Effector memory CD4-positive, alpha-beta T cell (primary cell): ENCODE measurements around the gene MEGF10.

Source experiments
- DNase-seq, 3 donors: peaks; one replicate each; pipeline ENCODE4 v3.0.0-alpha.2; 2020
- H3K27ac ChIP-seq: 2 replicates; pipeline ENCODE4 v1.7.0; 2013; ENCODE audit warnings: mild to moderate bottlenecking, low read length, moderate library complexity; ENCODE audit not compliant: insufficient read depth, poor library complexity, severe bottlenecking
- H3K27me3 ChIP-seq: replicated peaks from 2 replicates; pipeline ENCODE4 v1.7.0; 2013; ENCODE audit warnings: mild to moderate bottlenecking, low read length; ENCODE audit not compliant: insufficient read depth, control insufficient read depth, poor library complexity, severe bottlenecking
- H3K36me3 ChIP-seq: 2 replicates; pipeline ENCODE4 v1.7.0; 2013; ENCODE audit warnings: mild to moderate bottlenecking, low read length, moderate library complexity; ENCODE audit not compliant: control insufficient read depth, insufficient read depth
- H3K4me1 ChIP-seq: 2 replicates; pipeline ENCODE4 v1.7.0; 2013; ENCODE audit warnings: low read length, mild to moderate bottlenecking; ENCODE audit not compliant: control insufficient read depth, insufficient read depth, poor library complexity, severe bottlenecking
- H3K4me3 ChIP-seq: 2 replicates; pipeline ENCODE4 v1.7.0; 2013; ENCODE audit warnings: low read length, low read depth, mild to moderate bottlenecking; ENCODE audit not compliant: insufficient read depth, poor library complexity, severe bottlenecking
- H3K9me3 ChIP-seq: 2 replicates; pipeline ENCODE4 v1.7.0; 2013; ENCODE audit warnings: mild to moderate bottlenecking, low read length, moderate library complexity; ENCODE audit not compliant: control insufficient read depth

Gene MEGF10

DNA sequence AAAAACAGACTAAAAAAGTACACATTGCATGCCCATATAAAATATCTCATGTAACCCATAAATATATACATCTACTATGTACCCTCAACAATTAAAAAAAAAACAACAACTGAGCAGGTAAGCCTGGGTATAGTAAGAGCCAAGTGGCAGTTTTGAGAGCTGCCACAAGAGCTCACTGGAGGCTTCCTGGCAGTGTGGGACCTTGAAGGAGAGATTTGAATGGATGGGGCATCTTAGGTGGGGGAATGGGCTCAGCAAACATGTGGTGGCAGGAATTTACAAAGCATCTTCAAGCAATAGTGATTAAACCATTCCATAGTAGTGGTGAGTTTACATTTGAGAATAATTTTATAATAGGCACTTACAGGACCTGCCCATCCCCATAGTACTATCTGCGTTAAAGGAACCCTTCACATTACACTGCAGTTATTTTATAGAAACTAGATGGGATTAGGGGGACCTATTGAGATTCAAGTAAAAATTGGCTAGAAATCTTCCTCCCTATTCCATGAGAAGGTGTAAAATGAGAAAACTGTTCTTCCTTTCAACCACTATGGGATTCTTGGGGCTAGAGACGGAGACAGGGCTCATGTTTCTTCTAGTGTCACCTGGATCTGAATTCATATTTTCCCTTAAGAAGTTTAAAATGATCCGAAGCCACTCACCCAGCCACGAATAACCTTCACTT is 6.9 kb downstream of the MEGF10 start:
- Histone ChIP-seq H3K27me3 (peaks cover 2% of the 10 kb centered on the region), H3K4me3 (no peak overlapping the region), H3K9me3 (no peaks in the 10 kb centered on the region), H3K4me1 (no peaks in the 10 kb centered on the region), H3K27ac (no peak overlapping the region), H3K36me3 (no peaks in the 10 kb centered on the region)
- no peak for DNase-seq

DNA sequence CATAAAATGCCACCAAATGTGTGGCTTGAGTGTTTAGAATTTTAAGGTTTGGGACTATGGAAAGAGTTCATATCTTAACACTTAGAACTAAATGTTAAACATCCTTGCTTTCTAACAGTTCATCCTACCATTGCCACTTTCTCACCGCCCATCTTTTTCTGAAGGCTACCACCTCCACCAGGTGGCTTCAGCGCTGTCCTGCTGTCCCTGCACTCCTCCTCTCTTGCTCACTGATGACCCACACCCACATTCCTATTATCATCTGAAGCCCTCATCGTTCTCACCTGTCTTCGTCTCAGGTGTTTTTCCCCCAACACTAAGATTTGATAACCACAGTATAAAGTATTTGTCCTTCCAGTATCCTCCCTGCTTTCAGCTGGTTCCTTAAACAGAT is 7.4 kb downstream of the MEGF10 start:
- no peaks in the 10 kb centered on the region for H3K9me3 ChIP-seq
- no peak overlapping the region for H3K27ac ChIP-seq
- no peak for DNase-seq
- H3K27me3 ChIP-seq: peaks cover 2% of the 10 kb centered on the region
- H3K4me1 ChIP-seq: no peaks in the 10 kb centered on the region
- H3K4me3 ChIP-seq: no peak overlapping the region
- H3K36me3 ChIP-seq: no peaks in the 10 kb centered on the region

DNA sequence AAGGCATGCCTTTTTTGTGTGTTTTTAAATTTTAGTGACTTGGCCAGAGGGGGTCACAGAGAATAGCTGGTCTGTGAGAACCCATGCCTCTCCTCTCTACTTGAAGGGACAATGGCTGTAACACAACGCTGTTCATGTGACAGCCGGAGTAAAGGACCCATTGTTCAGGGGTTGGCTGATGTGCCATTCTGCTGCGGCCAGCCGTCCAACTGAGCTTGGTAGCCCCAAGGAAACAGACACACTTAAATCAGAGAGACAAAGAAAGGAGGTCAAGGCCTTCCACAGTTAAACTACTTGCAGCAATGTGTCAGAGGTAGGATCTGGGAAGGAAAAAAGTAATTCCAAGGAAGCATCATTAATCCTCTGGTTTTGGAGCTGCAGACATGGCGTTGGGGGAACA is 8.1 kb downstream of the MEGF10 start:
- H3K9me3 ChIP-seq: no peaks in the 10 kb centered on the region
- no peaks in the 10 kb centered on the region for H3K4me1 ChIP-seq
- peaks cover 2% of the 10 kb centered on the region for H3K27me3 ChIP-seq
- H3K27ac ChIP-seq: no peak overlapping the region
- no peak overlapping the region for H3K4me3 ChIP-seq
- DNase-seq: no peak
- H3K36me3 ChIP-seq: no peaks in the 10 kb centered on the region

DNA sequence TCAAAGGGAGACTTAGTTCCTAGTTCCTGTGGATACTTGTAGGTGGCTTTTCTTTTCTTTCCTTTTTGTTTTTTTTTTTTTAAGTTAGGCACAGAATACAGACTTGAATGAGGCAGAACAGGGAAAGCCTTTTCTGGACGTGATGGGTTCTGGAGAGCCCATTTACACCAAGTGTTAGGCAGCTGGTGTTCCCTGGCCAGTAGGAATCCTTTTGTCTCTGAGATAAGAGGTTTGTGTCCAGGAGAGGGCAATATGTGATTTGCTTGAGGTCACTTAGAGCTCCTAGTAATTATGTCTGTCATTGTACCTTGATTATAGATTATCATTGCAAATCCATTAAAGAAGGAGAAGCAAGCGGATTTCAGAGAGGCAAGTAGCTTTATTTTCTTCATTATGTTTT is 9.1 kb downstream of the MEGF10 start:
- Histone ChIP-seq H3K9me3 (no peaks in the 10 kb centered on the region), H3K36me3 (no peaks in the 10 kb centered on the region), H3K27ac (no peak overlapping the region), H3K4me1 (no peaks in the 10 kb centered on the region), H3K4me3 (no peak overlapping the region), H3K27me3 (peaks cover 2% of the 10 kb centered on the region)
- no peak for DNase-seq

DNA sequence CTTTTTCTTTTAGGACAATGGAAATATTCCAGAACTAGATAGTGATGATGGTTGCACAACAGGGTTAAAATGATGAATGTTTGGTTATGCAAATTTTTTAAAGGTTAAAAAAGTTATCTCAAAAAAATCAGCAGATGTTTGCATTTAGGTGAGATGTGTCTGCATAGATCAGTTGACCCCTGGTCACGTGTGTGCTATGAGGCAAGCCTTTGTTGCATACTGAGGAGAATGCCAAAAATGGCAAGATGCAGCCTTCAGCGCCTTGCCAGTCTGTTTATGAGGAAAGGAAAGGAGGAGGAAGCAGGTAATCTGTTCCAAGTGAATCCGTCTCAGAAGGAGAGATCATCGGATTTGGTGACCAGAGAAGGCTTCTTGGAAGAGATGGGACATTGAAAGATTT is 11.9 kb downstream of the MEGF10 start:
- Histone ChIP-seq H3K9me3 (no peaks in the 10 kb centered on the region), H3K27me3 (peaks cover 2% of the 10 kb centered on the region), H3K4me3 (no peak overlapping the region), H3K4me1 (no peaks in the 10 kb centered on the region), H3K27ac (no peak overlapping the region), H3K36me3 (no peaks in the 10 kb centered on the region)
- no peak for DNase-seq

DNA sequence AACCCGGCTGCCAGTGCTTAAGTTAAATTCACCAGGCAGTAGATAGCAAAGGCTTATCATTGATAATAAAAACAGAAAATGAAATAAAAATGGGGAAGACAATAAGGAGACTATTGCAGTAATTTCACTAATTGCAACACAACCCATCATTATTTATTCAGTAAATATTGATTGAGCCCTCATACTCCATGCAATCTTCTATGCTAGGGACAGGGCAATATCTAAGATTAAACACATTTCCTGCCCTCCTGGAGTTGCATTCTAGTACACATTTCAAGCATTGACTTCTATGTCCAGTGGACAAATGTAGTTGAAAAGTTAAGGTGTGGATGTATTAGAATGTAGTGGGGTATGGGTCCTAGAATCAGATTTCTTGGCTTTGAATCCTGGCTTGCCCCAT is 12.8 kb downstream of the MEGF10 start:
- Histone ChIP-seq H3K4me3 (no peak overlapping the region), H3K36me3 (no peaks in the 10 kb centered on the region), H3K4me1 (no peaks in the 10 kb centered on the region), H3K27me3 (no peaks in the 10 kb centered on the region), H3K27ac (no peak overlapping the region), H3K9me3 (no peaks in the 10 kb centered on the region)
- no peak for DNase-seq

DNA sequence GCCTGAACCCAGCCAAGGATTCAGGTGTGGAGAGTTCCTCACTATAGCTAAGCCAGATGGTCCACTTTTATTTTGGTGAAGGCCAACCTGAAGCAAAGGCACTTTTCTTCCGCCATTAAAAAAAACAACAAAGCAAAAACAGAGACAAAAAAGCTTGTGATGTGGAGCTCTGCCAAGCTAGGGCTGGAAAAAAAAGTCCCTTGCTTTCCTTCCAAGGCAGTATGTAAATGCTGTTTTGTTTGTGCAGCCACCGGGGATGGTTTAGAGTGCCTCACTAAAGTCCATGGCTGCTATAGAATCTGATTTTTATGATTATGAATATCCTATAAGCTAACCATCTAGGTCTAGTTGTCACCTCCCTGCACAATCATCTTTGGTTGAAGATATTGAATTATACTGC is 14.9 kb downstream of the MEGF10 start:
- Histone ChIP-seq H3K27ac (no peak overlapping the region), H3K4me3 (no peak overlapping the region), H3K36me3 (no peaks in the 10 kb centered on the region), H3K9me3 (no peaks in the 10 kb centered on the region), H3K27me3 (no peaks in the 10 kb centered on the region), H3K4me1 (no peaks in the 10 kb centered on the region)
- no peak for DNase-seq

DNA sequence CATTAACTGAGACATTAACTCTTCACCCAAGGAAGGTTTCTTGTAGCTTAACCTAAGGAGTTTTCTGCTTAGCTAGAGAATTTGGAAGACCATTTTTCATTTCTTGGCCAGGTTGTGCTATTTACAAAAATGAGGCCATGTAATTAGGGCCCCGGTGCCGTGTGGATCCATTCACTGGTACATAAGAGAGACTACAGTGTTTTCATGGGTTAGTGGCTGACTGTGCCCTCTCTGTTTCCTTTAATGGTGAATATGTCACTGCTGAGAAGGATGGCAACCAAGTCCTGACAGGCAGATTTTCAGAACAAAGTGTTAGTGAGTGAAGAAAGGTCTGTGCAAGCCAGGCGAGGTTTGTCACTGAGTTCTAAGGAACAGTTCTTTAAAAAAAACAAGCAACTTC is 15.4 kb downstream of the MEGF10 start:
- no peak for DNase-seq
- H3K4me1 ChIP-seq: no peaks in the 10 kb centered on the region
- no peaks in the 10 kb centered on the region for H3K36me3 ChIP-seq
- no peak overlapping the region for H3K27ac ChIP-seq
- H3K4me3 ChIP-seq: no peak overlapping the region
- no peaks in the 10 kb centered on the region for H3K27me3 ChIP-seq
- H3K9me3 ChIP-seq: no peaks in the 10 kb centered on the region

DNA sequence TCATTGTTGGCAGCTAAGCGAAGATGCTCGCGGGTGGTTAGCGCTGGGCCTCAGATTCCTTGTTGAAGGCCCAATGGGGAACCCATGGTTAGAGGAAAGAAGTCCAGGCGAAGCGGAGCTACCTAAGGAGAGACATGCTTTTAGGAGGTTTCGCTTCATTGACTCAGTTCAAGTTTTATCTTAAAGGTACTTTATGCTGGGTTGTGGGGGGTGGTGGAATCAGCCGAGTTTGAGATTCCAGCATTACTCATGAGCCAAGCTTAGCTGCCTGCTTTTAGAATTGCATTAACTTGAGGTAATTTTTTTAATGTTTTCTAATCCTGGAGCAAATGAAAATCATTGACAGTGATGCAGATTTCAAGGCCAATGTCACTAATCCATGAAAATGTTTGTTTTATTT is 16.1 kb downstream of the MEGF10 start:
- Histone ChIP-seq H3K4me1 (no peaks in the 10 kb centered on the region), H3K27me3 (no peaks in the 10 kb centered on the region), H3K36me3 (no peaks in the 10 kb centered on the region), H3K4me3 (no peak overlapping the region), H3K9me3 (no peaks in the 10 kb centered on the region), H3K27ac (no peak overlapping the region)
- no peak for DNase-seq

DNA sequence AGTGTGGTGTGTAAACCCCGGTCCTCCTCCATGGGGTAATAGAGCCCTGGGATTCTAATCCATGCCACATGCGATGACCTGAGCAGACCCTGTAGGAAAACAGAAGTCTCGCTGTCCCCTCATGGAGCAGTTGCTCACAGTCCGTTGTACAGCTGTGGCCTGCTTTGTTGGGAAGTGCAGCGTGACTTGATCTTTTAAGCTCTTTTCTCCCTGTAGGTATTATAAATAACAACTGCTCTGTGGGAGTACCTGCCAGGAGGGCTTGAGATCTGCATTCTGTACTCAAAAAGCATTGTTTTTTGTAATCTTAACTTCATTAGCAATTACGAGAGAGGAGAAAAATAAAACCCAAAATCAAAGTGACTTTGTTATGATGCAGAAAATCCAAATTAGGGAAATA is 17.3 kb downstream of the MEGF10 start:
- Histone ChIP-seq H3K9me3 (no peaks in the 10 kb centered on the region), H3K27me3 (no peaks in the 10 kb centered on the region), H3K4me1 (no peaks in the 10 kb centered on the region), H3K27ac (no peak overlapping the region), H3K36me3 (no peaks in the 10 kb centered on the region), H3K4me3 (no peak overlapping the region)
- DNase-seq: no peak
